ENCODE data around the gene OR10G6. TPM values are rescaled to one million over a fixed set of nuclear protein-coding genes. Genes with fewer than 3 reads are reported as not detected.

Gene OR10G6, protein sequence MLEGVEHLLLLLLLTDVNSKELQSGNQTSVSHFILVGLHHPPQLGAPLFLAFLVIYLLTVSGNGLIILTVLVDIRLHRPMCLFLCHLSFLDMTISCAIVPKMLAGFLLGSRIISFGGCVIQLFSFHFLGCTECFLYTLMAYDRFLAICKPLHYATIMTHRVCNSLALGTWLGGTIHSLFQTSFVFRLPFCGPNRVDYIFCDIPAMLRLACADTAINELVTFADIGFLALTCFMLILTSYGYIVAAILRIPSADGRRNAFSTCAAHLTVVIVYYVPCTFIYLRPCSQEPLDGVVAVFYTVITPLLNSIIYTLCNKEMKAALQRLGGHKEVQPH
- not detected in 5 replicates for total RNA-seq (2022; extraction: Qiagen RNA extraction)

DNA sequence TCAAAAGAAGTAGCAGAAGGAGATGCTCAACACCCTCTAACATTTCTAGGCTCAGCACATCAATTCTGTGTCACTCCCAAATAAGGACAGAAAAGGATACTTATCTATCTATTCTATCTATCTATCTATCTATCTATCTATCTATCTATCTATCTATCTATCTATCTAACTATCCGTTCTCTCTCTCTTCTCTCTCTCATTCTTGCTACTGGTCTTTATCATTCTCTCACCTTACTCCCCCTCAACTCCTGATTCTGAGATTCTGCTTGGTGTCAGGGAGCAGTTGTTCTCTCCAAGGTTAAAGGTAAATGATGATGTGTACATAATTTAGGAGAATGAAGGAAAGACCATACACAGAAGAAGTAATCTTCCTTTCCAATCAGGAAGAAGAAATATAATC, at the start of gene OR10G6:
Gene OR10G6 (minus strand): TSS at position 43 of the 400 bp plus-strand sequence. CDS start 0 bp downstream, at position 43.

DNA sequence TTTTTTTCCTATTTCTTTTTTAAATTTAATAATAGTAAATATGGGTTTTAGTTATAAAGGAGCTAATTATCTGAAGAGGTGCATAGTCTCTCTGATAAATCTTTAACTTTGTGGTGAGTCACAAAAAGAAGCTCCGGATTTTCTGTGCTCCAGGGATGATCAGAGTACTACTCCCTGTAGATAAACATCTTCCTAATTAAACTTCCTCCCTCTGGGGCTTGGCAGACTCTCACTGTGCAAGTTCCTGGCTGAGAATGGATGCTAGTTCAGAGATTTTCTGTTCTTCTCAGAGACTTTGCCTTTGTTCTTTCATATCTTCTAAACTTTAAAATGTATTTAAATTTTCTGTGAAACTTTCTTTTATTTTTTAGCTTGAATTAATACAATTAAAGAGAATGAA, 46.3 kb upstream of the OR10G6 start, which contains the start of gene OR10G7:
Gene OR10G7 (minus strand): TSS at position 72 of the 400 bp plus-strand sequence. CDS start 2,324 bp downstream, outside the sequence.

DNA sequence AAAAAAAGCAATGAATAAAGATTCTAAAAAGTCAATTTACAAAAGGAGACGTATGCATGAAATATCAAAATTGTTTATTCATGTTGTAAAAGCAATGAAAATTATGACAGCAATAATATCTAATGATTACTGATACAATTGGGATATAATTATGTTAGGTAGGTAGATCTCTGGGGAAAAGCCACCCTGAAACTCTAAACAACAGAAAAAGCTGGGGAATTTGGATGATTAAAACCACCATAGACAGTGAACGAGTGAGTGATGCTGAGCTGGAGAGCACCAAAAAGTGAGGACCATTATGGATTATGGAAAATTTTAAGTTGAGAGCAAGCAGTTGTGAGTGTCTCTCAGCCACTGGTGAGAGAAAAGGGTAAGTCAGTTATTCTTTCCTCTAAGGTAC, 31.5 kb upstream of the OR10G6 start, which contains the start of gene OR10G8:
Gene OR10G8 (plus strand): TSS at position 301 of the 400 bp plus-strand sequence. CDS start 2,825 bp downstream, outside the sequence.

DNA sequence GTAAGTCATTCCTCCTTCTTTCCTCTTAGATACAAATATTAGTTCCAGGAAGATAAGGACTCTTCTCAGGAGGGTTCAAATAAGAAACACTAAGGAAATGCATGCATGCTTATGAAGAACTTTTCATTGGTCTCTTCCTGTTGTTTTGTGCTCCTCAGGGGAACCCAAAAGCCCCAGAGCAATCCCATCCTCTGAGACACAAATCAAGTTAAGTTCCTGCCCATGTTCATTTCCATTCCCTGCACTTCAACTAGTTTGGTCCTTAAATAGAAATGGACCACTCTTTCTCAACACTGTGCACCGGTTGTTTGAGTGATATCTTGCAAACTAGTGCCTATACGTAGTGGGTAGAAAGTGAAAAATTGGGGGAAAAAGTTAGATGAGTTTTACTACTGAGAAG, 17.7 kb upstream of the OR10G6 start, which contains the start of gene OR10G4:
Gene OR10G4 (plus strand): TSS at position 301 of the 400 bp plus-strand sequence. CDS start 2,578 bp downstream, outside the sequence.

DNA sequence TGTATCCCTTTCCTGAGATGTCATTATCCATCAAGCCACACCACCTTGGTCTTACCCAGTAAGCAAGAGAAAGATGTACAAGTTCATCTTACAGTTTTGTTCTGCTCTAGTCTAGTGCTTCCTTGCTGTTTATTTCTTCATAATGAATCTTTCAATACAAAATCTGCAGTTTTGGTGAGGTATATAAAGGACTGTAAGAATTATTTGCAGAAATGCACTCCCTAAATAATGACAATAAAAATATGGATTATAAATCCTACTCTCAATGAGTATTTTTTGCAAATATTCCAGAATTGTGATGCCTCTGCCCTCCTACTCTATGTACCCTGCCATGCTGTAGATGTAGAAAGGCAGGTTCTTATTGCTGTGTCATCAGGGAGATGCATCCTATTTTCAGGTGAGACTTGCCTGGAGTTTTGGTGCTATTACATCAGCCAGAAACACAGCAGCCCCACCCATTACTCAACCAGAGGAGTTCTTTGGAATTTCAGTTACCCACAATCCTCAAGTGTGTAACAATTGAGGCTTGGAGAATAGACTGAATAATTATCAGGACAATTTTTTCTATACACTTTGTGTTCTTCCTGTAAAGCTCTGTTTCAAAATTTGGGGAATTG, 17.1 kb downstream of the OR10G6 start, which contains the start of gene OR10S1:
Gene OR10S1 (minus strand): TSS at position 51 of the 617 bp plus-strand sequence. CDS start 117 bp downstream, outside the sequence.

Other genes starting within 250 kb of the OR10G6 start
- gene OR6X1, start 240.6 kb downstream of the OR10G6 start, total RNA-seq (2022; extraction: Qiagen RNA extraction) = not detected in 5 replicates
- gene OR6M1, start 188.8 kb downstream of the OR10G6 start, total RNA-seq (2022; extraction: Qiagen RNA extraction) = not detected in 5 replicates
- gene TMEM225, start 109.5 kb downstream of the OR10G6 start, total RNA-seq (2022; extraction: Qiagen RNA extraction) = not detected in 5 replicates
- gene OR8D4, start 93.0 kb downstream of the OR10G6 start, total RNA-seq (2022; extraction: Qiagen RNA extraction) = not detected in 5 replicates
- gene OR4D5, start 55.5 kb downstream of the OR10G6 start, total RNA-seq (2022; extraction: Qiagen RNA extraction) = not detected in 5 replicates
- not detected in 5 replicates for gene OR6T1, start 51.3 kb downstream of the OR10G6 start, total RNA-seq (2022; extraction: Qiagen RNA extraction)
- not detected in 5 replicates for gene OR10S1, start 17.4 kb downstream of the OR10G6 start, total RNA-seq (2022; extraction: Qiagen RNA extraction)
- gene OR10G4, start 17.8 kb upstream of the OR10G6 start, total RNA-seq (2022; extraction: Qiagen RNA extraction) = not detected in 5 replicates
- gene OR10G9, start 27.9 kb upstream of the OR10G6 start, total RNA-seq (2022; extraction: Qiagen RNA extraction) = not detected in 5 replicates
- not detected in 5 replicates for gene OR10G8, start 31.6 kb upstream of the OR10G6 start, total RNA-seq (2022; extraction: Qiagen RNA extraction)
- not detected in 5 replicates for gene OR10G7, start 46.2 kb upstream of the OR10G6 start, total RNA-seq (2022; extraction: Qiagen RNA extraction)
- 0.09 to 0.28 TPM (median 0.24 TPM) in 5 replicates for gene VWA5A, start 120.3 kb upstream of the OR10G6 start, total RNA-seq (2022; extraction: Qiagen RNA extraction)
- gene OR10D3, start 188.2 kb upstream of the OR10G6 start, total RNA-seq (2022; extraction: Qiagen RNA extraction) = not detected in 5 replicates
- not detected in 5 replicates for gene OR8G1, start 245.9 kb upstream of the OR10G6 start, total RNA-seq (2022; extraction: Qiagen RNA extraction)

Measured in A549 treated with Hydrocortisone at 1 μM for 4 hours (cell line).